T-helper 2 cell treated with Interferon-gamma antibody and Interleukin-4, amounts not matched to agents 100 ng/mL and 5 ng/mL, for 36 hours (primary cell): ENCODE results near the gene TMEM109. TPM values are rescaled to one million over a fixed set of nuclear protein-coding genes. Genes with fewer than 3 reads are reported as not detected.

Source experiments
- intact Hi-C: fragments of 100-400 bp; cut with micrococcal nuclease; formaldehyde crosslinking; loops from one replicate; pipeline ENCODE4 v1.15.1; 2023
- total RNA-seq: library from RNA; stranded (reverse); gene quantifications from 2 replicates; pipeline ENCODE4 v1.2.3, GENCODE V29; 2022

TMEM109 gene
- total RNA-seq, 1 donor from 2014 or later = 132 TPM

DNA sequence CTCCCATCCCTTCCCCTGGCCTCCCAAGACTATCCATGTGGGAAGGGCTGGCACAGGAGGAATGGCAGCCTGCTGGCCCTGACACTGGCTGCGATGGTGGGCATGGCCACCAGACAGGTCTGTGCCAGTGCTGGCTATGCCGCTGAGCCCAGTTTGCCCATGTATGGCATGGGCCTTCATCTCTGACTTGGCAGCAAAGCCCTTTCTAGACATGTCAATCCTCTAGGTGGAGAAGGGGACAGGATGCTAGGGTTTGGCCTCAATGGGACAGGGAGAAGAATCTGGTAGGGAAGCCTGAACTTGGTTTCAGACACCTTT lies 37.8 kb upstream of the TMEM109 start:
- intact Hi-C loops = no loop called here

DNA sequence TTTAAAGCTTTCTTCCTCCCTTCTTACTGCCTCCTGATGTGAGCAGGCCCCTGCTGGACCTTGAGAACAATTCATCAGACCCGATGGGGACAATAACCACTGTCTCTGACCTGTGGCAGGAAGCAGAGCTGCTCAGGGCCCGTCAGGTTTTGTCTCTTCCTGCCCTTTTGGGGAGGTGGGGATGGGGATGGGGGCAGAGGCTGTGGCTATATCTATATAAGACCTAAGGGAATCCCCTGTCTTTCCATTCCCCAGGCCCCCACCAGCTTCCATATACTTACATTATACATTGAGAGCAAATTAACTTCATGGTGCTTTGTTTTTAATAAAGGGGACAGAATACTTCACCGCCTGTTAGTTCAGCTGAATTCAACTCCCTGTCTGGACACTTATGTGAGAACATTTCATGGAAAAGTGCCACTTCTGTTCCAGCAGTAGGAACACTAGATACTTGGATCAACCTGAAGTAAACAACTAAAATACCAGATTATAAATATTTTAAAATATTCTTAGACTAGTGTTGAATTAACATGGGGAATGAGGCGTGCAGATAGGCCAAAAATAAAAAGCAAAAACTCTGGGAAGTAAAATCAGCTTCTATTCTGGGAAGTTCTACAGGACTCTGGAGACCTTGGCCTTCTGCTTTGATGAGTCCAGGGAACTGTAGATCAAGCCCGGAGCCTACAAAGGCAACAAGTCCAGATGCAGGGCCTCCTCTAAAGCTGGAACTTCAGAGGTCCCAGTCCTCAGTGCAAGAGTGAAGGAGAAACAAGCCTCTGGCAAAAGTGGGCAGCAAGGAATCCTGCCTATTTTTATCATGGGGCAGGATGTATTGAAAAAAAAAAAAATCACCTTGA lies 35.5 kb upstream of the TMEM109 start:
- intact Hi-C loops = no loop called here

DNA sequence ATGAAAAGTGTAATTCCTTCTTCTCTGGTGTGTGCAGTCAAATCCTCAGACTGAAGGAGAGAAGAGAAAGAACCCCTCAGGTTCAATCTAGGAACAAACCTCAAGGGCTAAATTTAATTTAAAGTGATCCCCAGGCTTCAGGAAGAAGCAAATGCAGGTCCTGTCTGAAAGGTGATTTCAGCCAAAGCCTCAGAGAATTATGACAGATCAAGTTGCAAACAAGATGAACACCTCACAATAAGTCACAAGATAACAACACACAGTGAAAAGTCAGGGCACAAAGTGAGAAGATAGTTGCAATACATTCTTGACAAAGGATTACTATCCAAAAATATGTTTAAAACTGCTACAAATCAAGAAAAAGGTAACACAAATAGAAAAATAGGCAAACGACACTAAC lies 34.9 kb upstream of the TMEM109 start:
- intact Hi-C loops = no loop called here

DNA sequence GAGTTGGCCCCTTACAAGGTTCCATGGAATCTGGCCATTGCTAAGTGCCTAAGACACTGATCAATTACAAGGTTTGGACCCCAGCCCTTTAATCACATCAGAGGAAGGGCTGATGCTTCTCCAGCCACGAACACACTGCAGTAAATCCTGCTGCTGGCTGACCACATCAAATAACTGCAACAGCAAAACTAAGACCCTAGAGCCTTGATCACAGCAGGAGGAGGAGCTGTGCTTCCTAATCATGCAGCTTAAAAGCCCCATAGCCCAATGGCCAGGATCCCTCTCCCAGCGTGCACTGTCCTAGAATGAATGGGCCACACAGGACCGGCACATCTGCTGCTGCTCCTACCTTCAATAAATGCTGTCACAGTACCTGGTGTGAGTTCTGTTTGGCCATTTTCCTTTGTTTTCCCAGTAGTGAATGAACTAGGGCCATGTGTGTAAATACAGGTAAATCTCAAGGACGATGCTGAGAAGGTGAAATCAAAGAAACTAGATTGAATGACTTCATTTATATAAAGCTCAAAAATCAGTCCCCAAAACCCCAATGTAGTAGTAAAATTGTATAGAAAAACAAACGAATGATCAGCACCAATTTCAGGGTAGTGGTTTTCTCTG lies 33.9 kb upstream of the TMEM109 start:
- intact Hi-C loops = no loop called here

DNA sequence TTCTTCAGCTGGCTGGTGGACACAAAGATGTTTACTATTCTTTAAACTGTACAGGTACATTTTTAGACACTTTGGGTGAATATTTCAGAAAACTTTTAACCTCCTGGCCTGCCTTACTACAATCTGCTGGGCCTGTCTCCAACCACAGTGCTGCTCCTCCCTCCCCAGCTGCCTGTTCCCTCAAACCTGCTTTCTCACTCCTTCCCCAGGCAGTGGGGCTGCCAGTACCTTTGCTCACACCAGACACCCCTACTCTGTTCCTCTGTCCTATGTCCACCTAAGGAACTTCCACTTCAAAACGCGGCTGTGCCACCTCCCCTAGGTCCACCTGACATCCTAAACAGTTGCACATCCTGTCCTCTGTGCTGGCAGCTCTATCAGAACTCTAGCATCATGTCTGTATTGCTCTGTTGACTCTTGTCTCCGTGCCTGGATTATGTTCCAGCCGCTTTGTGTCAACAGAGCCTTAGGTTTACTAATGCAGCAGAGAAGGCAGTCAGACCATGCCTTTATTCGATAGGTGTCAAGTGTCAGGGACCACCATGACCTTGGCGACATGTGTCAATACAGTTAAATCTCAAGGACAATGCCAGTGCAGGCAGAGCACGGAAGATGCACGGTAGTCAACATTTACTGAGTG lies 33.2 kb upstream of the TMEM109 start:
- intact Hi-C loops = no loop called here

DNA sequence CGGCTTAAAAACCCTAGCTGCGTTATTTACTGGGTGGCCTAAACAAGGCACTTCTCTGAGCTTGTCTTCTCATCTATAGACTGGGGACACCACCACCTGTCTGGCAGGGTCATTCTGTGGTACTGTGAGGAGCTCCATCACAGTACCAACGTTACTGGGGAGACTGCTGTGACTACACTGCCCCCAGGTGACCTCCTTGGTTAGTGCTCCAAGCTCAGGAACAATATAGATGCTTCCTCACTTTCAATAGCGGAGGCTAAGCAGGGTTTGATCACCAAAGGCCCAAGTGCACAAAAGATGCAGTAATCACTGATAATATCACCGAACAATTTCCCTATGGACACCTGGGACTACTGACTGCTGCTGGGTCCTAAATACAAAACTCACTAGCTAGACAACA lies 26.4 kb upstream of the TMEM109 start:
- intact Hi-C loops = loop anchor here (1.0 kb wide), 2 partner anchors 56 to 112 kb away; no protein-coding TSS in a partner anchor

DNA sequence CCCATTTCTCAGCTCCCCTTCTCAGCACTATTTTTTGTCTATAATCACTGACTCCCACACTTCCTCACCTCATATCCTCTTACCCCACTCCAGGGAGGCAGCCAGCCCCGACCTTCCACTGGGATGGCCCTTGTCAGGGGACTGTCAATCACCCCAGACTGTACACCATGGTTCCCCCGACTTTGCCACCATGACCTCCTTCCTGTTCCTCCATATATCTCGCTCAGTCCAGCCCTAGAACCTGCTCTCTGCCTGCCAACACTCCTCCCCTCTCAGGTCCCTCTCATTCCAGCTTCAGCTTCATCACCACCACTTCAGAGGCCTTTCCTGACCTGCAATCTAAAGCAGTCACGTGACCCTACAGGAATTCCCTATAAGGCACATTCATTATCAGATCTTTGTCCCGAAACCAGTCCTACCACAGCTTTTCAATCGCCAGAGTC lies 24.1 kb upstream of the TMEM109 start:
- intact Hi-C loops = no loop called here

DNA sequence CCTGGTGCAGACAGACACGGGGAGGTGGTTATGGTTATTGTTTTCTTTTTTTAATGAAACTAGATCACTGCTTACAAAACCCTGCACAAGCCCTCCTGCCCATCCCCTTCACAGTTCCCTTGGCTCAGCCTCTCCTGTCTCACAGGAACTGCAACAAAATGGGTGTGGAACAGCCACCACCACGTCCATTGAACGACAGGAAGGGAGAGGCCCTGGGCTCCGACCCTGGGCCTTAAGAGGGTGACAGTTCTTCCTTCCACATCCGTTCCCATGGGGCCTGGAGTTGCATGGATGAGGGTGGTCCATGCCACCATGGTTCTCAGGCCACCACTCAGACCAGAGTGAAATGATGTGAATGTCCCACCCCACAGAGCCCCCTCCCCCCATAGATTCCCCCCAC lies 23.3 kb upstream of the TMEM109 start:
- intact Hi-C loops = no loop called here

DNA sequence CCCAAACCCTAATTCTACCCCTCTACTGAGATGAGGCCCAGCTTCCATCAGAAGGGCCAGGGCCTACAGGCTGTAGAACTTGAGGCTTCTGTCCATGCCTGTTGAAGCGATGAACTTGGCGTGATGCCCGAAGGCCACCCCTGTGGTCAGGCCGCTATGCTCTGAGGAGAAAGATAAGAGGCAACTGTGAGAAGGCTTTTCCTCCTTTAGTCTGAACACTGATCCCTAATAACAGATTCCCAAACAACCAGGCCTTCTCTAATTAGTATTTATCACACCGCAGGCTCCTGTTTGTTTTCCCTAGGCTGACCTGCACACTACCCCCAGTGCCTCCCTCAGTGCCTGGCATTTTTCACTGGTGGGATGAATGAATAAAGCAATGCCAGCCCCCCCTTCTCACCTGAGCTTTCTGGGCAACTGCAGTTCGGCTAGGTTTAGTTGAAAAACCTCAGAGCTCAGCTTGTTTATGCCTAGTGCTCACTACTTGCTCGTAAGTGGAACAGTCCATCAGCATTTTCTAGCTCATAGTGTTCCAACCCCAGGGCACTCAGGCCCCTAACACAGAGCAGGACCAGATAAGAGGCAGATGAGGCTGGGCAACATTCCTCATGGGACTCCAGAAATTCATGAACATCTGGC lies 22.7 kb upstream of the TMEM109 start:
- intact Hi-C loops = no loop called here

DNA sequence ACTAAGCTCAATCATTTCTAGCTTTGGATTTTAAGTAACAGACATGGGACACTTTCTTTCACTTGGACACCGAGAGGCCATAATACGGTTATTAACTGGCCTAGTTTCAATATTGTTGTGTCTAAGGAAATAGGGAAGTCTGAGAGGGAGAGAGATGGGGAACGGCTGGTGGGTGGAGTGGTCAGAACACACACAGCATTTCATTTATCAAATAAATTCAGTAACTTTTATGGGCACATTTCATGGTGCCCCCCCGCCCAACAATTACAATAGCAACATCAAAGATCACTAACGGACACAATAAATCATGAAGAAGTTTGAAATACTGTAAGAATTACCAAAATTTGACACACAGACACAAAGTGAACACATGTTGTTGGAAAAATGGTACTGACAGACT lies 18.3 kb upstream of the TMEM109 start:
- intact Hi-C loops = no loop called here

DNA sequence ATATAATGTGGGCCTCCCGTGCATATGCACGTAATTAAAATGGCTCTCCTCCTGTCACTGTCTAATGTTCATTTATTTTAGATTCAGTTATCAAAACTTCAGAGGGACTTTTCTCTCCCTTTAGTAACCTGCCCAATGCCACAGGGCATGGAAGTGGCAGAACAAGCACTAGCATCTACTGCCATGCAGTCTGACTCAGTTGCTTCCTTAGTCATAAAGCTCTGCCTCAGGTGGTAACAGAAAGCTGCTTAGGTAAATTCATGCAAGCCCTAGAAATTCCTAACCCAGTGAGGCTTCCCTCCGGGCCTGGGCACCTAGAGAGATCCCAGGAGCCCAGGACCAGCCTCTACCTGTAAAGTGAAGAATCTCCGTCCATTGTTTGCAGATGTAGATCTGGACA lies 16.5 kb upstream of the TMEM109 start:
- intact Hi-C loops = no loop called here

DNA sequence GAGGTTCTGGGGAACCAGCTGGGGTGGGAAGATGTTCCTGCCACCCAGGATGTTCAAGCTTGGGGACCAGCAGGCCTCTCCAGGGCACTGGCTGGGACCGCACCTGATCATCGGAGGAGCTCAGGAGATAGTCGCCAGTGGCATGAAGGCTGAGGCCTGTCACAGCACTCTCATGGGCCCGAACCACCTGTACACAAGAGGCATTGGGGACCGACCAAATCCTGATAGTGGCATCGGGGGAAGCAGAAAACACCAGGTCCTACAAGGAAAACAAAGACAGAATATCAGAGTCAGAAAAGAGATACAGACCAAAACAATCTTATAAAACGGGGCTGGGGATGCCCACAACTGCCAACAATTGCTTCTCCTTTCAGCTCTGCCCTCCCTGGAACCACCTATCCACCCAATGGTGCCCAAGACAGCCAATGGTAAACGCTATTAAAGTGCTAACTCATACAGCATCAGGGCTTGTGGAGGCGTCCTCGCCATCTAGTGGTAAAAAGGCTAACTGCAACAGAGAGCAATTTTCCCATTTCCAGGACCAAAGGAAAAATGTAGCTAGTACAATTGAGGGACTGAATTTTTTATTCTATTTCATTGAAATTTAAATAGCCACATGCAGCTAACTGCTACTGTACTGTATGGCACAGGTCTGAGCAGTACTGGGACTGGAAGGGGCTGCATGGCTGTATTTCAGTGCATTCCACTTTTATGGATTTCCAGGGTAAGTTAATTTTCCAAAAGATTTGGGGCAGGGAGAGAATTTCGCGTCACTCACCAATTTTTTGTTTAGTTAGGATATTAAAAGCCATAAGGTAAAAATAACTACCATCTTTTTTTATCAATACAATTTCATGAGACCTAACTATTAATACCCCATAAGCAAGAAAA lies 14.7 kb upstream of the TMEM109 start:
- intact Hi-C loops = loop anchor here (1.0 kb wide), 2 partner anchors 68 to 124 kb away; no protein-coding TSS in a partner anchor

DNA sequence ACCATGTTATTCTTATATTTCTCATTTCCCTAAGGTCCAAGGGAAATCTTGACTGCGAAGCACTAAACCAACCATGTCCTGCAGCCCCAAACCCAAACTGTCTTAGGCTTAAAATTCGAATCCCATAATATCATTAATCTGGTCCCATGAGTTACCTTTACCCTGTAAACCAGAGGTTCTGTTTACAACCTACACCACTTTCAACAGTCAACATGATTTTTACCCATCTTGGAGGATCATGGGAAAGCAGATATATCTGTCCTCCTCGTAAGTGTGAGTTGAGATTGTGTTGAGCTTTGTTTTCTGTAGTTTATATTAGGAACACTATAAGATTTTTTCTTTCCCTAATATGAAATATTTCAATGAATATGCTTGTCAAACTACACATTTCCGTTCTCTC lies 14.0 kb upstream of the TMEM109 start:
- intact Hi-C loops = loop anchor here (1.0 kb wide), 2 partner anchors 69 to 125 kb away; no protein-coding TSS in a partner anchor

DNA sequence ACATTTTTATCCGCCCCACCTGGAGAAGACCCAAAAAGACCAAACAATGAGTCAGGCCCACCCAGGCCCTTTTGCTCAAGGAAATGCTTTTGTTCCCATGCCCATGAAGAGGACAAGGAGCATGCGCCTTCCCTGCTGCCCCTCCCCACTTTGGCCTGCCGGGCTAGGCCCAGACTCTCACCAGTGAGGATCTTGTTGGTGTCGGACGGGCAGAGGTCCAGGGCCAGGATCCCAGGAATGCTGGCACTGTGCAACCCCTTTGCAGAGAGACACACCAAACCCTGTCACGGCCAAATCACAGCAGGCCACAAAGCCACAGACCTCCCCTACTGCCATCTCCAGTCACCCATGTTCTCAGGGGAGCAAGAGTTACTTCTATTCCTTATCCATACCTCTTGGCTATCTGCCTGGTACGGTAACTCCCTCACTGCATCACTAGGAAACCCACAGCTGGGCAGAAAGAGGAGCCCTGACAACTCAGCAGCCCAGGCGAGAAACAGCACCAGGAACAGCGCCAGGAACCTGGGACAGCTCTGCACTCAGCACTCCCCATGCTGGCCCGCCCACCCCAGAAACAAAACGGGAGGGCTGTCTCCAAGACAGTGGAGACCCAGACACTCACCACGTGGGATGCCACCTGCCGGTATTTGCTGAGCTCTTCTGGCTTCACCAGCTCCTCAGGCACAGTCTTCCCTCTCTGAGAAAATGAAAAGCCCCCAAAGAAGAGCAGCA lies 13.1 kb upstream of the TMEM109 start:
- intact Hi-C loops = no loop called here

DNA sequence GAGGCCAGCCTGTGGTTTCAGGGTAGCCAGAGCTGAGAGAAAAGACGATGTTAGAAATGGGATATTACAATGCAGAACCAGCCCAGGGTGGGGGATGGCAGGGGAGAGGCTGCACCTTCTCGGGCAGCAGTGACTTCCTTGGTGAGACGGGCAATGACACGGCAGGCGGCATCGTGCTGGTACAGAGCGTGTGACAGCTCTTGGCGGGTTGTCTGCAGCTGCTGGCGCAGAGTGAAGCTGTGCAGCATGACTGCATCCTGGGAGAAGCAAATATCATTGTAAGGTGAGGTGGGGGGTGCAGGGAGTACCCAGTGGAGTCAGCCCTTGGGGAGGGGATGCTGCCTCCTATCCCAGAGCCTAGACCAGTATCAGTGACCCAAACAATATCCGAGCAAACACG lies 11.3 kb upstream of the TMEM109 start:
- intact Hi-C loops = no loop called here

DNA sequence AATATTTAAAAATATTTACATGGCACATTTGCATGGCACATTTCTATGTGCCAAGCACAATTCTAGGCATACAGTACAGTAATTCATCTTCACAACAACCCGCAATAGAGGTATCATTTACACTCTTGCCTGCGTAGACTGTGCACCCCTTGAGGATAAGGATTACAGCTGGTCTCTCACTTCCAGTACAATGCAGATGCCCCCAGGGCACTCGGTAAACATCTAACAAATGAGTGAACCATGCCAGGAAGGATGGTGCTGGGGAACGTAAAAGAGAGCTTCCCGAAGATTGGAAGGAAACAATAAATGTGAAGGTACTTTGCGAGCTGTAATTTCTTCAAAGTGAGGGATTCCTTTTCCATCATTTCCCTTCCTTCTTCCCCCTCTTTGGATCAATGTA lies 8.9 kb upstream of the TMEM109 start:
- intact Hi-C loops = no loop called here

DNA sequence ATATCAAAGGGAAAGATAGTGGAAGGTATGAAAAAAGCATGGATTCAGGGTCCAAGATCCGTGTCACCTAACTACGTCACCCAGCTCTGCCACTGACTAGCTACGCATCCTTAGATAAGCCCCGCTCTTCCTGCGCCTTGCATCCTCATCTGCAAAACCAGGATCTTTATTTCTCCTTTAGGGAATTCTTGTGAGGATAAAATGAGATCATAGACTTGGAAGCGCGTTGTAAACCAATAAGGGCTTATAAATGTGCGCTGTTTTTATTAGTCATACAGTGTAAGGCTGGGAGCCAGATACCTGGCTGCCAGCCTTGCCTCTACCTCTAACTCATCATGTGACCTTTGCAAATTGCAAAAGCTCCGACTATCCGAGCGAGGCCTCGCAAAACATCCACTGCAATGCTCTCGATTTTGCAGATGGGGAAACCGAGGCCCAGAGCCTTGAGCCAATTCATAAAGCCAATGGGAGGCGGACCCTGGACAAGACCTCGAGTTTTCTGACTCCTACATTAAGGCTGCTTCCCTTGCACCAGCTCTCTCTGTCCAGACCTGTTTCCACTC lies 8.3 kb upstream of the TMEM109 start:
- intact Hi-C loops = loop anchor here (1.0 to 2.0 kb wide), 4 partner anchors 10 to 427 kb away; partner anchors contain the start of genes CCDC86, CD6, DDB1 and TKFC

DNA sequence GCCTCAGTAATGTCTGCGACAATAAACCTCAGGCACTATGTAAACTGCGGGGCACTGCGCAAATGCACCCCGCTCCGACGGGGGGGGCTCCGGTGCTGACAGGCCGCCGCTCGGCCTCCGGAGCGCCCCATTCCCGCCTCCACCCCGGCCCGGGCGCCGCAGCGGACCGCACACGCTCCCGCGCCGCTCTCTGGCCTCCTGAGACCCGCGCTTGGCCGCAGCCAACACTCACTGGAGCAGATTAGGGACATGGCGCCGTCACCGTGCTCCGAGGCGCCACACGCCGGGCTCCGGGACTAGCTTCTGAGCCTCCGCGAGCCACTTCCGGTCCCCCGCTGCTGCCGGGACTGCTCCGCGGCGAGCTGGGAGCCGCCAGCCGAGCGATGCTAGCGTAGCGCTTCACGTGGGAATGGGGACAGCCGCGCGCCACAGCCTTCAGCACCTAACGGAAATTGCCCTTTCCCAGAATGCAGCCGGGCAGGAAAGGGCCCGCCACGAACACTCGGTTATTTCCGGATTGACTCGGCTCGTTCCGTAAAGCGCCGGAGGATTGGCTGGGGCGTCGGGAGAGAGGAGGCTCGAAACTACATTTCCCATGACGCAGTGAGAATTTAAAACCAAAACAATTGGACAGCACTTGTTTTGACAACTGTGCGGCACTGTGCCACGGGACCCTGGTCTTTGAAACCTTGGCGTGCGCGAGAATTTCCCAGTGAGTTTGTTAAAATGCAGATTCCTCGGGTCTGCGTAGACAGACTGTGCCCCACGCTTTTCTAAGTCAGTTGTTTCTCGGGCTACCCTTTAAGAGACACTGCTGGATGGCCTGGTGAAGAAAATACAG lies 7.6 kb upstream of the TMEM109 start, which contains the start of gene PRPF19:
PRPF19 (minus strand) TSS at position 454 of the 841 bp plus-strand sequence; CDS start at position 251, 203 bp downstream.
- intact Hi-C loops = loop anchor here (1.0 to 2.0 kb wide), 4 partner anchors 9 to 426 kb away; partner anchors contain the start of genes CCDC86, CD6, DDB1 and TKFC

DNA sequence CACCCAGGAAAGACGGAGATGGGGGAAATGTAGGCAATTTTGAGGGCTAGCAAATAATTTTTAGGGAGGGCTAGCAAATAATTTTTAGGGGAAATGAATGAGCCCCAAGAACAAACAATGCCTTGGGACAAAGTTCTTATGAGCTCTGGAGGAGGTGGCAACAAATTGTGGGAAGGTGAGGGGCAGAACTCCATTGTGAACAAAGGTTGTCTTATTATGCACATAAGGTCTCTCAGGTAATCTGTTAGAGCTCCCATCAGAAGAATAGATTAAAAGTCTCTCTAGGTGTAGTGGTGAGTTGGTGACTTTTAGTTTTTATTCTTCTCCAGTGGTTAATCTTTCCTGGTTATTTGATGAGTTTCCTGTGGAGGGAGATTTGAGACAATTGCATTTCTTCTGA lies 5.2 kb upstream of the TMEM109 start:
- intact Hi-C loops = no loop called here
